Naive B cell (primary cell): ENCODE measurements around the gene HBG1. TPM values are rescaled to one million over a fixed set of nuclear protein-coding genes. Genes with fewer than 3 reads are reported as not detected.

Experiments
- ATAC-seq, 2 donors: fragments of 150-1000 bp; cut with Tn5 transposase; 2 replicates each; pipeline ENCODE4 v1.10.0; 2021; ENCODE audit warnings: low read depth in 2 of 2, mild to moderate bottlenecking in 2 of 2, moderate library complexity in 2 of 2
- DNase-seq: peaks from one replicate; pipeline ENCODE4 v3.0.0; 2022
- H3K27ac Mint-ChIP-seq, 6 donors: one replicate each; pipeline ENCODE4 v1.8.0; 2020 to 2022; ENCODE audit warnings: mild to moderate bottlenecking in 6 of 6, mixed read lengths in 6 of 6, moderate library complexity in 5 of 6, inconsistent platforms in 2 of 6
- H3K27me3 Mint-ChIP-seq, 3 donors: one replicate each; pipeline ENCODE4 v1.8.0; 2021 to 2022; ENCODE audit warnings: mixed read lengths in 3 of 3, mild to moderate bottlenecking in 1 of 3
- H3K36me3 Mint-ChIP-seq, 2 donors: one replicate each; pipeline ENCODE4 v1.8.0; 2020 to 2022; ENCODE audit warnings: mixed read lengths in 2 of 2, inconsistent platforms in 1 of 2, mild to moderate bottlenecking in 1 of 2
- H3K4me1 Mint-ChIP-seq, 3 donors: one replicate each; pipeline ENCODE4 v1.8.0; 2020 to 2022; ENCODE audit warnings: mixed read lengths in 3 of 3, inconsistent platforms in 1 of 3, mild to moderate bottlenecking in 1 of 3, moderate library complexity in 1 of 3
- H3K4me3 Mint-ChIP-seq, 8 donors: one replicate each; pipeline ENCODE4 v1.8.0; 2020 to 2022; ENCODE audit warnings: mild to moderate bottlenecking in 8 of 8, mixed read lengths in 8 of 8, moderate library complexity in 8 of 8, inconsistent platforms in 2 of 8
- H3K9me3 Mint-ChIP-seq, 7 donors: one replicate each; pipeline ENCODE4 v1.8.0; 2020 to 2022; ENCODE audit warnings: mixed read lengths in 7 of 7, mild to moderate bottlenecking in 5 of 7, inconsistent platforms in 2 of 7, moderate library complexity in 1 of 7
- polyA plus RNA-seq, 6 donors: library from polyadenylated mRNA; unstranded; fragments of 300-500 nt; fragmentation: Illumina TruSeq; gene quantifications; one replicate each; pipeline ENCODE4 v1.2.3, GENCODE V29; 2021; ENCODE audit warnings: low read depth in 6 of 6

Gene HBG1
- polyA plus RNA-seq, 6 donors from 2014 or later: 0.53 TPM; not detected in 5

DNA sequence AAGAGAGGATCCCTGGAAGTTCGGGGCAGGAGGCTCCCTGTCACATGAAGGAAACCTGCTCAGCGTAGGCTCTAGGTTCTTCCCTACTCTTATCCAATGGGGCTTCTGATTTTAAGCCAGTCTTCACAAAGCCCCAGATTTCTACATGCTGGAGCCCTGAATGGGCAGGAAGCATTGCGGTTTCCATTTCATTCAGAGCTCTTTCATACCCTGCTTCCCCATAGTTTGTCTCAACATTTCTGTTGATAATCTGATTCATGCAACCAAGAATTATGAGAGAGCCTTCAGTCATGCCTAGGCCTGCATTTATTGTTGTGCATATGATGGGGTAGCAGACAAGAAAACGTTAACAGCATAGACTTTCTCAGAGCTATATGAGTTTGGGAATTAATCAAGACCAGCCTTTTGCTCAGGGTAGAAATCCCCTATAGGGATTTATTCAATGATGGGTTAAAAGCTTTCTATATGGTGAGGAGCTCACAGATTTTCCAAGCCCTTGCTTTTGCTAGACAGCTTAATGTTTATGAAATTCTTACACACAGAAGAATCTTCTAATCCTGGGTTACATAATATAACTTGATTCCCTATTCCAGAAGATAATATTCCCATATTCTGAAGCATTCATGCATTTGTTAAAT, 36.2 kb upstream of the HBG1 start:
- H3K27me3 Mint-ChIP-seq: peaks cover 0 to 4% (median 0%) of the 10 kb centered on the region in 3 donors
- H3K36me3 Mint-ChIP-seq: no peaks in the 10 kb centered on the region
- peaks cover 0 to 3% (median 0%) of the 10 kb centered on the region in 7 donors for H3K9me3 Mint-ChIP-seq
- DNase-seq: no peak
- H3K4me1 Mint-ChIP-seq: no peaks in the 10 kb centered on the region
- no peak overlapping the region for H3K4me3 Mint-ChIP-seq
- H3K27ac Mint-ChIP-seq: no peak overlapping the region
- no peak for ATAC-seq

DNA sequence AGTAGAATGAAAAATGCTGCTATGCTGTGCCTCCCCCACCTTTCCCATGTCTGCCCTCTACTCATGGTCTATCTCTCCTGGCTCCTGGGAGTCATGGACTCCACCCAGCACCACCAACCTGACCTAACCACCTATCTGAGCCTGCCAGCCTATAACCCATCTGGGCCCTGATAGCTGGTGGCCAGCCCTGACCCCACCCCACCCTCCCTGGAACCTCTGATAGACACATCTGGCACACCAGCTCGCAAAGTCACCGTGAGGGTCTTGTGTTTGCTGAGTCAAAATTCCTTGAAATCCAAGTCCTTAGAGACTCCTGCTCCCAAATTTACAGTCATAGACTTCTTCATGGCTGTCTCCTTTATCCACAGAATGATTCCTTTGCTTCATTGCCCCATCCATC, 35.0 kb upstream of the HBG1 start:
- Mint-ChIP-seq H3K4me1 (no peaks in the 10 kb centered on the region), H3K4me3 (no peak overlapping the region), H3K9me3 (peaks cover 0 to 3% (median 0%) of the 10 kb centered on the region in 7 donors), H3K27ac (no peak overlapping the region), H3K27me3 (peaks cover 0 to 4% (median 0%) of the 10 kb centered on the region in 3 donors), H3K36me3 (no peaks in the 10 kb centered on the region)
- no peak for ATAC-seq
- no peak for DNase-seq

DNA sequence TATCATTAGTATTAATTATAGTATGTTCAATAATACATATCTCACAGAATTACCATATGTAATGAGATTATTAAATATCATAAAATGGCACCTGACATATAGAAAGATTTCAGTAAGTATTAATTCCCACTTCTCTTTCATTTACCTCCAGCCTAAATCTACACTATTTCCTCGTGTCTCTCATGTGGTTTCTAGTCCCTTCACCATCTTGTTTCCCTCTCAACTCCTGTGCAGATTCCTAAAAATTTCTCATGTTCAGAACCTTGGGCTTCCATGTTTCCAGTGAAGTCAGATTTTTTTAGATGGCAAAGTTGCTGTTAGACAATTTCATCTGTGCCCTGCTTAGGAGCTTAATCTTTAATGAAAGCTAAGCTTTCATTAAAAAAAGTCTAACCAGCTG, 34.2 kb upstream of the HBG1 start:
- Mint-ChIP-seq H3K4me3 (no peak overlapping the region), H3K9me3 (peaks cover 0 to 3% (median 0%) of the 10 kb centered on the region in 7 donors), H3K27ac (no peak overlapping the region), H3K36me3 (no peaks in the 10 kb centered on the region), H3K27me3 (peaks cover 0 to 4% (median 0%) of the 10 kb centered on the region in 3 donors), H3K4me1 (no peaks in the 10 kb centered on the region)
- ATAC-seq: no peak
- no peak for DNase-seq

GRCh38 chr11:5283086-5283485, 33.4 kb upstream of the HBG1 start:
- no peak overlapping the region for H3K4me3 Mint-ChIP-seq
- peaks cover 0 to 4% (median 0%) of the 10 kb centered on the region in 3 donors for H3K27me3 Mint-ChIP-seq
- H3K4me1 Mint-ChIP-seq: no peaks in the 10 kb centered on the region
- ATAC-seq (no peak), DNase-seq (no peak)
- H3K36me3 Mint-ChIP-seq: no peaks in the 10 kb centered on the region
- no peak overlapping the region for H3K27ac Mint-ChIP-seq
- H3K9me3 Mint-ChIP-seq: peaks cover 0 to 3% (median 0%) of the 10 kb centered on the region in 7 donors

GRCh38 chr11:5282628-5283027, 33.0 kb upstream of the HBG1 start:
- Mint-ChIP-seq H3K27ac (no peak overlapping the region), H3K36me3 (no peaks in the 10 kb centered on the region), H3K27me3 (peaks cover 0 to 4% (median 0%) of the 10 kb centered on the region in 3 donors), H3K4me3 (no peak overlapping the region), H3K4me1 (no peaks in the 10 kb centered on the region), H3K9me3 (peaks cover 0 to 3% (median 0%) of the 10 kb centered on the region in 7 donors)
- DNase-seq (no peak), ATAC-seq (no peak)

GRCh38 chr11:5281596-5281995, 31.9 kb upstream of the HBG1 start:
- no peak for DNase-seq
- H3K27ac Mint-ChIP-seq: no peak overlapping the region
- no peak for ATAC-seq
- no peak overlapping the region for H3K4me3 Mint-ChIP-seq
- H3K4me1 Mint-ChIP-seq: no peaks in the 10 kb centered on the region
- no peaks in the 10 kb centered on the region for H3K36me3 Mint-ChIP-seq
- peaks cover 0 to 4% (median 0%) of the 10 kb centered on the region in 3 donors for H3K27me3 Mint-ChIP-seq
- peaks cover 0 to 3% (median 0%) of the 10 kb centered on the region in 7 donors for H3K9me3 Mint-ChIP-seq

DNA sequence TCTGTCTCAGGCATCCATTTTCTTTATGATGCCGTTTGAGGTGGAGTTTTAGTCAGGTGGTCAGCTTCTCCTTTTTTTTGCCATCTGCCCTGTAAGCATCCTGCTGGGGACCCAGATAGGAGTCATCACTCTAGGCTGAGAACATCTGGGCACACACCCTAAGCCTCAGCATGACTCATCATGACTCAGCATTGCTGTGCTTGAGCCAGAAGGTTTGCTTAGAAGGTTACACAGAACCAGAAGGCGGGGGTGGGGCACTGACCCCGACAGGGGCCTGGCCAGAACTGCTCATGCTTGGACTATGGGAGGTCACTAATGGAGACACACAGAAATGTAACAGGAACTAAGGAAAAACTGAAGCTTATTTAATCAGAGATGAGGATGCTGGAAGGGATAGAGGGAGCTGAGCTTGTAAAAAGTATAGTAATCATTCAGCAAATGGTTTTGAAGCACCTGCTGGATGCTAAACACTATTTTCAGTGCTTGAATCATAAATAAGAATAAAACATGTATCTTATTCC, 31.0 kb upstream of the HBG1 start:
- ATAC-seq (no peak), DNase-seq (no peak)
- Mint-ChIP-seq H3K9me3 (peaks cover 0 to 3% (median 0%) of the 10 kb centered on the region in 7 donors), H3K27ac (no peak overlapping the region), H3K36me3 (no peaks in the 10 kb centered on the region), H3K4me1 (no peaks in the 10 kb centered on the region), H3K4me3 (no peak overlapping the region), H3K27me3 (peaks cover 0 to 4% (median 0%) of the 10 kb centered on the region in 3 donors)

DNA sequence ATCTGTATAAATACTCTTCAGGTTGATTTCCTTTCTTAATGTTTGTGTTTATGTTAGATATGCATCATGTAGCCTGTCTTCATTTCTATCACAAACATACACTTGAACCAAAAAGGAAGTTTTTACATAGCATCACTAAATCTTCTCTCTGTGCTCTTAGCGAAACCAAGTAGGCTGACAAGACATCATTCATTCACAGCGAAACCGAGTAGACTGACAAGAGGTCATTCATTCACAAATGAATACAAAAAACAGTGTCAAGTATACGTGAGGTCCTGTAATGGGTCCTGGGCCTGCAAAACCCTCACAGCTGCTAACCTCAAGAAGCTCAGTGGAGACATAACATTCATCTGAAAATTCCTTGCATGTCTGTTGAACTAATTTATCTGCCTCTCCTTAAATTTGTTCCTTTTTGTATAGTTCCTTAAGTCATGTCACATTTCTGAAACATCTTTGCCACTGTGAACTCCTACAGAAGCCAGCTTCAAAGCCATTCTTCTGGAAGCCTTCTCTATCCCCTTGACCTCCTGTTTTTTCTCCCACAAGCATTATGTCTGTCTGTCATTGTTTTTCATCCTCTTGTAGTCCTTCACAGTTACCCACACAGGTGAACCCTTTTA, 29.9 kb upstream of the HBG1 start:
- H3K27ac Mint-ChIP-seq: no peak overlapping the region
- peaks cover 0 to 4% (median 0%) of the 10 kb centered on the region in 3 donors for H3K27me3 Mint-ChIP-seq
- no peaks in the 10 kb centered on the region for H3K9me3 Mint-ChIP-seq
- H3K36me3 Mint-ChIP-seq: no peaks in the 10 kb centered on the region
- ATAC-seq: no peak
- H3K4me3 Mint-ChIP-seq: no peak overlapping the region
- H3K4me1 Mint-ChIP-seq: no peaks in the 10 kb centered on the region
- no peak for DNase-seq

DNA sequence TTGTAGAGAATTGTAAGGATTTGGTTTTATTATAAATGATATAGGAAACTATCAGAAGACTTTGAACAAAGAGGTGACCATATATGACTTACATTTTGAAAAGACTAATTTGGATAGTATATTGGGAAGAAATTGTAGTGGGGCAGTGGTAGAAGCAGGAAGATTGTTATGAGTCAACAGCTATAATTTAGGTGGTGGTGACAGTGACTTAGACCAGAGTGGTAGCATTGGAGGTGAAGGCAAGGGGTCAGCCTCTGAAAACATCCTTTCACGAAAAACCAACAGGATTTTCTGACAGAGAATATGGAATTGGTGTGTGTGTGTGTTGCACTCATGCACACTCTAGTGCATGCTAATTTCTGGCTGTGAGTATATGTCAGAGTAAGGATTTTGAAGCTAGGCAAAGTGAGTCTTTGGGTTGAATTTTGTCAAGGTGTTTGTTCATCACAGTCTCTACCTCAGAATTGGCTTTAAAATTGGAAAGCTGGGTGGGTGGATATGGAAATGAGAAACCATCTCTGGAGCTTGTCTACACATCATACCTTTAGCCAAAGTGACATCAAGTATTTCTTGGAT, 28.2 kb upstream of the HBG1 start:
- Mint-ChIP-seq H3K36me3 (no peaks in the 10 kb centered on the region), H3K4me3 (no peak overlapping the region), H3K9me3 (no peaks in the 10 kb centered on the region)

DNA sequence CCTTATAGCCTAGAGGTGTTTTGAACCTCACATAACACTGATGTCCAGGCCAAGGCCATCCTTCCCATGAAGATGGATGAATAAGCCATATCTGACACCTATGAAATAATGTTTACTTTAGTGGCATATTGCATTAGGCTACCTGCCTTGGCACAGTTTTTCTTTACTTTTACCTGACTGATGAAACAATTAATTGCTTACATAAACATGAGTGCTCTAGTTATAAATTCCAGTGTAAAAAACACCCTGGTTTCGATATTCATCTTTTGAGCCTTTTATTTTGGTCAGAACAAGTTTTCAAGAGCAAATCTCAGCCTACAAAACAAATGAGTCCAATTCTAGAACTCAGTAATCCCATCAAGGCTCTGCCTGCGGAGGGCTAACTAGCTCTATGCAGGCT, 27.0 kb upstream of the HBG1 start:
- H3K4me1 Mint-ChIP-seq: no peaks in the 10 kb centered on the region

More for the DNA sequence above, 28.2 kb upstream of the HBG1 start:
- H3K27ac Mint-ChIP-seq: no peak overlapping the region
- DNase-seq: no peak
- H3K4me1 Mint-ChIP-seq: no peaks in the 10 kb centered on the region
- no peak for ATAC-seq
- peaks cover 0 to 10% (median 0%) of the 10 kb centered on the region in 3 donors for H3K27me3 Mint-ChIP-seq

GRCh38 chr11:5275369-5276110, 25.9 kb upstream of the HBG1 start:
- Mint-ChIP-seq H3K9me3 (no peaks in the 10 kb centered on the region), H3K4me3 (no peak overlapping the region), H3K27ac (no peak overlapping the region), H3K27me3 (peaks cover 0 to 7% (median 6%) of the 10 kb centered on the region in 3 donors), H3K4me1 (no peaks in the 10 kb centered on the region), H3K36me3 (no peaks in the 10 kb centered on the region)
- ATAC-seq: no peak
- DNase-seq: no peak

More for the DNA sequence above, 27.0 kb upstream of the HBG1 start:
- ATAC-seq (no peak), DNase-seq (no peak)
- Mint-ChIP-seq H3K27ac (no peak overlapping the region), H3K27me3 (peaks cover 0 to 6% (median under 1%) of the 10 kb centered on the region in 3 donors), H3K36me3 (no peaks in the 10 kb centered on the region), H3K9me3 (no peaks in the 10 kb centered on the region), H3K4me3 (no peak overlapping the region)

- H3K4me3 Mint-ChIP-seq: no peak overlapping the region
- peaks cover 0 to 7% (median 6%) of the 10 kb centered on the region in 3 donors for H3K27me3 Mint-ChIP-seq
- no peak overlapping the region for H3K27ac Mint-ChIP-seq
- ATAC-seq (no peak), DNase-seq (no peak)
- no peaks in the 10 kb centered on the region for H3K9me3 Mint-ChIP-seq
- no peaks in the 10 kb centered on the region for H3K36me3 Mint-ChIP-seq
- H3K4me1 Mint-ChIP-seq: no peaks in the 10 kb centered on the region
Observed at GRCh38 chr11:5274395-5274794, 24.7 kb upstream of the HBG1 start.

DNA sequence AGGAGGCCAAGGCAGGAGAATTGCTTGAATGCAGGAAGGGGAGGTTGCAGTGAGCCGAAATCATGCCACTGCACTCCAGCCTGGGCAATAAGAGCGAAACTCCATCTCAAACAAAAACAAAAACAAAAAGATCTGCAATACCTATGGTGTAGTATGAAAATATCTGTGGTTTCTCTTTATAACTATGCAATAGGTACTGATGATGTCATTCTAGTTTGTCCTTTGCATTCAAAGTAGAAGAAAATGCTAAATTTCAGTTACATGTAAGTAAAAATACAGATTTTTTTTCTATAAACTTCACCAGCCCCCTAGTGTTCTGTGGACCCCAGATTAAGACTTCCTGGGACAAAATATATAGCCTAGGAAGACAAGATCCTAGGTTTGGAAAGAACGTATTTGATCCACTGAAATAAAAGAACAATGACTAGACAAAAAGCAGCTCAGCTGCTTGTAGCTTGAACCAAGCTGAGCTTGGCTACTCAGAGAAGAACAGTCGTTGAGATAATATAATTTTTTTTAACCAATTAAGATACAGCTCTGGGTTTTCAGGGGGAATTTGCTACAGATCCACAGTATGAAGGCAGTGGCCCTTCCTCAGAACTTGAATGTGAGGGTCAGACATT, 22.8 kb upstream of the HBG1 start:
- no peak for DNase-seq
- Mint-ChIP-seq H3K27me3 (peaks cover 0 to 7% (median 6%) of the 10 kb centered on the region in 3 donors), H3K4me3 (no peak overlapping the region), H3K27ac (no peak overlapping the region), H3K4me1 (no peaks in the 10 kb centered on the region), H3K9me3 (no peaks in the 10 kb centered on the region), H3K36me3 (no peaks in the 10 kb centered on the region)
- no peak for ATAC-seq
